ENCODE data around the gene CHST1. TPM values are rescaled to one million over a fixed set of nuclear protein-coding genes. Genes with fewer than 3 reads are reported as not detected.

CHST1 gene
- total and polyA plus RNA-seq, 2 experiments from 2014 or later: 0.84 to 2.7 TPM

GRCh38 chr11:45648931-45649330 lies 16.5 kb downstream of the CHST1 start (continued):
- TF ChIP-seq REST (IDR thresholded peaks at IDR 0.05; ENCODE audit: unreplicated experiment) (no peak), CTCF (conservative IDR thresholded peaks at IDR 0.05; ENCODE audit: low read depth in 2 of 2) (no peak)

- peaks cover 10% of the 10 kb centered on the region; the same call in 1 of the 2 replicates for H3K9me2 ChIP-seq (ENCODE audit: insufficient read depth)
- ATAC-seq: peak; percentile 71
- no peak for DNase-seq (ENCODE audit: low spot score)
- no peaks in the 10 kb centered on the region; the same call in 2 of the 3 replicates for H3K36me3 Mint-ChIP-seq (ENCODE audit: low read depth)
- peaks cover 13% of the 10 kb centered on the region for H3K27me3 Mint-ChIP-seq (ENCODE audit: insufficient read depth, low read depth, poor library complexity)
- H3F3A ChIP-seq (replicated peaks; ENCODE audit: low read depth): no peaks in the 10 kb centered on the region
- no peaks in the 10 kb centered on the region for H3K79me2 ChIP-seq (replicated peaks; ENCODE audit: insufficient read depth)
- H3K4me1 ChIP-seq (ENCODE audit: insufficient read depth): no peaks in the 10 kb centered on the region
- H4K20me1 ChIP-seq (replicated peaks; ENCODE audit: insufficient read depth): no peaks in the 10 kb centered on the region
- no peaks in the 10 kb centered on the region; the same call in 2 of the 3 replicates for H3K9me3 Mint-ChIP-seq
- no peak overlapping the region for H3K4me3 ChIP-seq
- no peak overlapping the region for H2AFZ ChIP-seq
- no peaks in the 10 kb centered on the region for H3K27me3 ChIP-seq (ENCODE audit: insufficient read depth)
- H3K27ac Mint-ChIP-seq: no peak overlapping the region
- no peak overlapping the region for H3K27ac ChIP-seq (ENCODE audit: low read depth)
- H3K4me2 ChIP-seq: no peak overlapping the region
- H3K4me3 Mint-ChIP-seq: no peak overlapping the region
- peaks cover 8% of the 10 kb centered on the region; the same call in 2 of the 3 replicates for H3K4me1 Mint-ChIP-seq
- no peaks in the 10 kb centered on the region for H3K36me3 ChIP-seq (ENCODE audit: insufficient read depth)
- TF ChIP-seq CTCF (conservative IDR thresholded peaks at IDR 0.05; ENCODE audit: low read depth in 2 of 2): no peak
- TF ChIP-seq JUNB (IDR thresholded peaks at IDR 0.05; ENCODE audit: unreplicated experiment): no peak
- no peak for TF ChIP-seq POLR2AphosphoS5 (IDR thresholded peaks at IDR 0.05; ENCODE audit: low read depth)
- TF ChIP-seq EZH2 (IDR thresholded peaks at IDR 0.05; ENCODE audit: low read depth, unreplicated experiment): no peak
- no peak for TF ChIP-seq ZNF114 (CRISPR knock-in tag; IDR thresholded peaks at IDR 0.05)
- TF ChIP-seq EZH2phosphoT487 (IDR thresholded peaks at IDR 0.05; ENCODE audit: unreplicated experiment): no peak
- TF ChIP-seq REST (IDR thresholded peaks at IDR 0.05; ENCODE audit: unreplicated experiment): no peak
- no peak for TF ChIP-seq STAT1 (IDR thresholded peaks at IDR 0.05; ENCODE audit: unreplicated experiment)
- no peak for TF ChIP-seq ZNF331 (CRISPR knock-in tag; IDR thresholded peaks at IDR 0.05; ENCODE audit: low read depth)
- no peak for TF ChIP-seq NANOG (IDR thresholded peaks at IDR 0.05; ENCODE audit: borderline replicate concordance)
- no peak for TF ChIP-seq CREB1 (CRISPR knock-in tag; IDR thresholded peaks at IDR 0.05; ENCODE audit: low read depth)
- no peak for TF ChIP-seq ETS1 (IDR thresholded peaks at IDR 0.05)
Observed at GRCh38 chr11:45647786-45648185, 17.6 kb downstream of the CHST1 start.

Measured in GM23338 (cell line).